Ascending aorta (tissue), 2 donors: ENCODE results near the gene GSTO2. TPM values are rescaled to one million over a fixed set of nuclear protein-coding genes. Genes with fewer than 3 reads are reported as not detected.

Experiments used
- DNase-seq, 2 donors: peaks; one replicate each; pipeline ENCODE4 v3.0.0-alpha.2; 2019; ENCODE audit warnings: low spot score in 2 of 2
- H3K27ac ChIP-seq, 2 donors: fragments of 200-600 bp; sonication (generic); one replicate each; pipeline ENCODE4 v1.5.1; 2016 to 2017; ENCODE audit warnings: mild to moderate bottlenecking in 1 of 2
- H3K27me3 ChIP-seq: fragments of 200-600 bp; sonication (generic); one replicate; pipeline ENCODE4 v1.5.1; 2017
- H3K36me3 ChIP-seq, 2 donors: fragments of 200-600 bp; sonication (generic); one replicate each; pipeline ENCODE4 v1.5.1; 2016
- H3K4me1 ChIP-seq, 2 donors: fragments of 200-600 bp; sonication (generic); one replicate each; pipeline ENCODE4 v1.5.1; 2016 to 2017; ENCODE audit warnings: mild to moderate bottlenecking in 1 of 2
- H3K4me3 ChIP-seq, 2 donors: fragments of 200-600 bp; sonication (generic); one replicate each; pipeline ENCODE4 v1.5.1; 2016 to 2017; ENCODE audit warnings: mild to moderate bottlenecking in 1 of 2
- H3K9me3 ChIP-seq, 2 donors: fragments of 200-600 bp; sonication (generic); one replicate each; pipeline ENCODE4 v1.5.1; 2016
- CTCF ChIP-seq, 3 experiments: fragments of 200-600 bp in 2 of 3; fragments of 450-650 bp in 1 of 3; sonication (generic) in 2 of 3; IDR thresholded peaks; one replicate each; pipeline ENCODE4 v1.5.1; 2016 to 2019; ENCODE audit warnings: antibody characterized with exemption in 3 of 3, mild to moderate bottlenecking in 1 of 3, moderate library complexity in 1 of 3
- intact Hi-C: fragments of 100-400 bp; cut with DNase I; formaldehyde crosslinking; loops from one replicate; pipeline ENCODE4 v1.15.1; 2023
- total RNA-seq: library from RNA; depleted of rRNA; stranded (reverse); fragments of >200 nt; gene quantifications from one replicate; pipeline ENCODE4 v1.1.0, GENCODE V29; 2016

The GSTO2 gene
- total RNA-seq, 1 donor from 2014 or later, result not detected

DNA sequence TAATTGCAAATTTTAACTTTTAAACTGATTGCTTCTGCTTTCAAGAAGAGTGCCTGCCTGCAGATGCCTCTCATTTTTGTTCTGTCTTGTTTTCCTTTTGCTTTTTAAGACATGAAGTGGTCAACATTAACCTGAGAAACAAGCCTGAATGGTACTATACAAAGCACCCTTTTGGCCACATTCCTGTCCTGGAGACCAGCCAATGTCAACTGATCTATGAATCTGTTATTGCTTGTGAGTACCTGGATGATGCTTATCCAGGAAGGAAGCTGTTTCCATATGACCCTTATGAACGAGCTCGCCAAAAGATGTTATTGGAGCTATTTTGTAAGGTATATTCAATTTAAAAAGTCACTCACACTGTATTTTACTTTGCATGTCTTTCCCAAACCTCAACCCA lies 8.8 kb downstream of the GSTO2 start:
- TF ChIP-seq CTCF (IDR thresholded peaks at IDR 0.05), result no peak
- Histone ChIP-seq H3K27ac (no peak overlapping the region), H3K4me1 (no peaks in the 10 kb centered on the region), H3K27me3 (no peaks in the 10 kb centered on the region), H3K4me3 (no peak overlapping the region), H3K36me3 (no peaks in the 10 kb centered on the region), H3K9me3 (no peaks in the 10 kb centered on the region)
- intact Hi-C loops, result no loop called here
- DNase-seq, result no peak

DNA sequence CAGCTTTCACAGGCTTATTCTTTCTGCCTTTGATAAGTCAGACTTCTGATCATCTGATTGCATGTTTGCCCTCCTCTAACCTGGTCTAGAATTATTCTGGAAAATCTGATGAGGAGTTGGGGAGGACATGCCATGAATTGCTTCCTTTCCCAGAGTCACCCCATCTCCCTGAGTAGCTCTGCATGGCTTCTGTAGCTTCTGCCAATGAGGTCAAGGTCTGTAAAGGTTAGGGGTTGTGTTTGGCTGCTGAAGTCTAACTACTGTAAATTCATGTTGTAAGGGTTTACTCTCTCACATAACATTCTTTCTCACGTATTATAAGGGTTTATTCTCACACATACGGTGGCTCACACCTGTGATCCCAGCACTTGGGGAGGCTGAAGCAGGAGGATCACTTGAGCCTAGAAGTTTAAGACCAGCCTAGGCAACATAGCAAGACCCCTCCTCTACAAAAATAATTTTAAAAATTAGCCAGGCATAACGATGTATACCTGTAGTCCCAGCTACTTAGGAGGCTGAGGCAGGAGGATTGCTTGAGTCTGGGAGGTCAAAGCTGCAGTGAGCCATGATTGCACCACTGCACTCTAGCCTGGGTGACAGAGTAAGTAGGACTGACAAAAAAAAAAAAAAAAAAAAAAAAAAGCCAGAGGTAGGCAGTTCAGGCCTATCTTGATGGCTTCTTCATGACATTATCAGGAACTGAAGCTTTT lies 10.7 kb downstream of the GSTO2 start:
- TF ChIP-seq CTCF (IDR thresholded peaks at IDR 0.05), result no peak
- no peaks in the 10 kb centered on the region for H3K36me3 ChIP-seq
- no peak overlapping the region for H3K27ac ChIP-seq
- no peak overlapping the region for H3K4me3 ChIP-seq
- H3K27me3 ChIP-seq, result no peaks in the 10 kb centered on the region
- no peaks in the 10 kb centered on the region for H3K9me3 ChIP-seq
- intact Hi-C loops, result no loop called here
- no peak for DNase-seq
- no peaks in the 10 kb centered on the region for H3K4me1 ChIP-seq

GRCh38 chr10:104281694-104282093 lies 12.7 kb downstream of the GSTO2 start:
- intact Hi-C loops, result no loop called here
- no peak for TF ChIP-seq CTCF (IDR thresholded peaks at IDR 0.05)

DNA sequence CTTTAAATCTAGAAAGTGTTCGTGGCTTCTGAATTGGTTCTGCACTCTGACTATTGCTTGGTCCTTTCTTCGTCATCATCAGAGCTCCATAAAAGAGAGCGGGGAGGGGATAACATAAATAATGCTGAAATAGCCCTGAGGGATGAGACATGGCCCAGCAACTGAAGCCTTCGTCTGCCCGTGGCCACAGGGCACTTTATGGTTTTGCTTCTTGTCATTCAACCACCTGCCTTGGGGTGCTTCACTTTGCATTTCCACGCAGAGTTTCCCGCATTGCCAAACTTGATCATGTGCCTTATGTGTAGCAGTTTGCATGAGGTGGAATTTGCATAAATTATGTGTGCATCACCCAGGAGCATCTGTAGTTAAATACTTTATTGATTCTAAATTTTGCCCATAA lies 15.9 kb downstream of the GSTO2 start:
- no peak overlapping the region for H3K4me3 ChIP-seq
- intact Hi-C loops, result no loop called here
- no peak for DNase-seq
- H3K36me3 ChIP-seq, result no peaks in the 10 kb centered on the region
- H3K4me1 ChIP-seq, result no peaks in the 10 kb centered on the region
- no peak for TF ChIP-seq CTCF (IDR thresholded peaks at IDR 0.05)
- H3K27ac ChIP-seq, result no peak overlapping the region
- no peaks in the 10 kb centered on the region for H3K9me3 ChIP-seq
- H3K27me3 ChIP-seq, result no peaks in the 10 kb centered on the region

More at GRCh38 chr10:104281694-104282093, 12.7 kb downstream of the GSTO2 start:
- Histone ChIP-seq H3K27me3 (no peaks in the 10 kb centered on the region), H3K9me3 (no peaks in the 10 kb centered on the region), H3K27ac (no peak overlapping the region), H3K36me3 (no peaks in the 10 kb centered on the region), H3K4me1 (no peaks in the 10 kb centered on the region), H3K4me3 (no peak overlapping the region)
- DNase-seq, result no peak

- H3K36me3 ChIP-seq, result no peaks in the 10 kb centered on the region
- H3K9me3 ChIP-seq, result no peaks in the 10 kb centered on the region
- no peaks in the 10 kb centered on the region for H3K27me3 ChIP-seq
- intact Hi-C loops, result no loop called here
- TF ChIP-seq CTCF (IDR thresholded peaks at IDR 0.05), result no peak
- H3K4me3 ChIP-seq, result no peak overlapping the region
- no peak overlapping the region for H3K27ac ChIP-seq
- peaks cover 0 to 3% of the 10 kb centered on the region in 2 donors for H3K4me1 ChIP-seq
- no peak for DNase-seq
Observed at GRCh38 chr10:104286939-104287338, 18.0 kb downstream of the GSTO2 start.

GRCh38 chr10:104288355-104288754 lies 19.4 kb downstream of the GSTO2 start:
- Histone ChIP-seq H3K9me3 (no peaks in the 10 kb centered on the region), H3K4me1 (peaks cover 0 to 3% of the 10 kb centered on the region in 2 donors), H3K4me3 (no peak overlapping the region), H3K36me3 (no peaks in the 10 kb centered on the region), H3K27ac (no peak overlapping the region), H3K27me3 (no peaks in the 10 kb centered on the region)
- TF ChIP-seq CTCF (IDR thresholded peaks at IDR 0.05), result no peak
- intact Hi-C loops, result no loop called here
- DNase-seq, result no peak
